HL-60 (cell line): ENCODE measurements around the gene ATP5F1E.
A peak's percentile ranks its signal among the peaks of the same experiment; 100 is the strongest.

Experiments
- DNase-seq, 2 experiments: peaks; one replicate each; pipeline ENCODE4 v3.0.0-alpha.2; 2010 to 2020; ENCODE audit warnings: low read depth in 1 of 2, low spot score in 1 of 2
- H3K27ac ChIP-seq: fragments of 250-450 bp; sonication (Bioruptor Pico); replicated peaks from 2 replicates; pipeline ENCODE4 v1.5.1; 2020; ENCODE audit warnings: mild to moderate bottlenecking, moderate library complexity
- H3K27me3 ChIP-seq: fragments of 250-450 bp; sonication (Bioruptor Pico); 2 replicates; pipeline ENCODE4 v1.5.1; 2021; ENCODE audit warnings: mild to moderate bottlenecking, moderate library complexity; ENCODE audit not compliant: insufficient read depth, poor library complexity, severe bottlenecking
- H3K4me3 ChIP-seq: replicated peaks from 2 replicates; pipeline ENCODE4 v1.5.1; 2011; ENCODE audit warnings: mild to moderate bottlenecking, control low read depth, low read length; ENCODE audit not compliant: insufficient read depth
- GABPA ChIP-seq: IDR thresholded peaks from 2 replicates; pipeline ENCODE4 v1.6.1; 2012; ENCODE audit warnings: low read depth
- POLR2AphosphoS5 ChIP-seq: IDR thresholded peaks from 2 replicates; pipeline ENCODE4 v1.6.1; 2012; ENCODE audit warnings: low read depth
- REST ChIP-seq: IDR thresholded peaks from 2 replicates; pipeline ENCODE4 v1.6.1; 2012; ENCODE audit warnings: low read depth; ENCODE audit not compliant: insufficient replicate concordance
- SPI1 ChIP-seq: IDR thresholded peaks from 2 replicates; pipeline ENCODE4 v1.6.1; 2012; ENCODE audit warnings: low read depth, mild to moderate bottlenecking, borderline replicate concordance
- TF ChIP-seq, protein P1 (sequence below): IDR thresholded peaks from one replicate; pipeline ENCODE4 v1.5.1; 2011; ENCODE audit warnings: low read length, control low read depth, inconsistent platforms; ENCODE audit not compliant: insufficient read depth

The ATP5F1E gene

DNA sequence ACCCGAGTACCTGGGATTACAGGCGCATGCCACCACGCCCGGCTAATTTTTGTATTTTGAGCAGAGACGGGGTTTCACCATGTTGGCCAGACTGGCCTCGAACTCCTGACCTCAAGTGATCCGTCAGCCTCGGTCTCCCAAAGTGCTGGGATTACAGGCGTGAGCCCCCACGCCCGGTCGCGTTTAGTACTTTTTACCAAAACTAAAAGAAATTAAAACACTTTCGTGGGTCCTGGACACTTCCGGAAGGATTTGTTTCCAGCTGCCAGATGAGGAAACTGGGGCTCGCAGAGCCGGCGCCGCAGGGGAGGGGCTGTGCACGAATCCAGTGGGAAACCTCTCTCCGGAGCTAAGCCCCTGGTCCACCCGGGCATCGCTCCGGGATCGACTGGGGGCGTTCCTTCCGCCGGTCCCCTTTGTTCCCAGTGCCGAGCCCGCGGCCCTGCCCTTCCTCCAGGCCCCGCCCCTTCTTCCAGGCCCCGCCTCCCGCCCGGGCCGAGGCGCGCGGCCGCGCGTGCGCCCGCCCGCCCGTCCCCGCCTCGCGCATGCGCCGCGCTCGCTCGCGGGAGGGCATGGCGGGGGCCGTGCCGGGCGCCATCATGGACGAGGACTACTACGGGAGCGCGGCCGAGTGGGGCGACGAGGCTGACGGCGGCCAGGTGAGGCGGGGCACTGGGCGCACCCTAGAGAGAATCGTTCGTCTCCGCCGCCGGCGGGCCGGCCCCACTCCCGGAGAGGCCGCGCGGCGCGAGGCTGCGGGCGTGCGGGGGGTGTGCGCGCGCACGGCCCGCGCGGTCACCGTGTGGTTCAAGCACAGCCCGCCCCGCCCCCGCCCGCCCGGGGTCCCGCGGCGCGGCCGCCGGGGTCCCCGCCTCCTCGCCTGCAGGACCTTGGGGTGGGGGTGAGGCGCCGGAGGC, 51.2 kb downstream of the ATP5F1E start, which contains the start of gene NELFCD:
NELFCD (plus strand) TSS at position 546 of the 917 bp plus-strand sequence; CDS start at position 600, 54 bp downstream.
- no peaks in the 10 kb centered on the region for H3K27me3 ChIP-seq
- DNase-seq = peak; percentile 73 to 81
- TF ChIP-seq GABPA (no peak), SPI1 (no peak), POLR2AphosphoS5 (peak; percentile 63; the same call in 1 of the 2 replicates), REST (no peak)
- TF ChIP-seq, protein P1, sequence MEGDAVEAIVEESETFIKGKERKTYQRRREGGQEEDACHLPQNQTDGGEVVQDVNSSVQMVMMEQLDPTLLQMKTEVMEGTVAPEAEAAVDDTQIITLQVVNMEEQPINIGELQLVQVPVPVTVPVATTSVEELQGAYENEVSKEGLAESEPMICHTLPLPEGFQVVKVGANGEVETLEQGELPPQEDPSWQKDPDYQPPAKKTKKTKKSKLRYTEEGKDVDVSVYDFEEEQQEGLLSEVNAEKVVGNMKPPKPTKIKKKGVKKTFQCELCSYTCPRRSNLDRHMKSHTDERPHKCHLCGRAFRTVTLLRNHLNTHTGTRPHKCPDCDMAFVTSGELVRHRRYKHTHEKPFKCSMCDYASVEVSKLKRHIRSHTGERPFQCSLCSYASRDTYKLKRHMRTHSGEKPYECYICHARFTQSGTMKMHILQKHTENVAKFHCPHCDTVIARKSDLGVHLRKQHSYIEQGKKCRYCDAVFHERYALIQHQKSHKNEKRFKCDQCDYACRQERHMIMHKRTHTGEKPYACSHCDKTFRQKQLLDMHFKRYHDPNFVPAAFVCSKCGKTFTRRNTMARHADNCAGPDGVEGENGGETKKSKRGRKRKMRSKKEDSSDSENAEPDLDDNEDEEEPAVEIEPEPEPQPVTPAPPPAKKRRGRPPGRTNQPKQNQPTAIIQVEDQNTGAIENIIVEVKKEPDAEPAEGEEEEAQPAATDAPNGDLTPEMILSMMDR = no peak
- H3K4me3 ChIP-seq = peak within 1 kb of the TSS; percentile 64
- peak within 1 kb of the TSS; percentile 74 for H3K27ac ChIP-seq

DNA sequence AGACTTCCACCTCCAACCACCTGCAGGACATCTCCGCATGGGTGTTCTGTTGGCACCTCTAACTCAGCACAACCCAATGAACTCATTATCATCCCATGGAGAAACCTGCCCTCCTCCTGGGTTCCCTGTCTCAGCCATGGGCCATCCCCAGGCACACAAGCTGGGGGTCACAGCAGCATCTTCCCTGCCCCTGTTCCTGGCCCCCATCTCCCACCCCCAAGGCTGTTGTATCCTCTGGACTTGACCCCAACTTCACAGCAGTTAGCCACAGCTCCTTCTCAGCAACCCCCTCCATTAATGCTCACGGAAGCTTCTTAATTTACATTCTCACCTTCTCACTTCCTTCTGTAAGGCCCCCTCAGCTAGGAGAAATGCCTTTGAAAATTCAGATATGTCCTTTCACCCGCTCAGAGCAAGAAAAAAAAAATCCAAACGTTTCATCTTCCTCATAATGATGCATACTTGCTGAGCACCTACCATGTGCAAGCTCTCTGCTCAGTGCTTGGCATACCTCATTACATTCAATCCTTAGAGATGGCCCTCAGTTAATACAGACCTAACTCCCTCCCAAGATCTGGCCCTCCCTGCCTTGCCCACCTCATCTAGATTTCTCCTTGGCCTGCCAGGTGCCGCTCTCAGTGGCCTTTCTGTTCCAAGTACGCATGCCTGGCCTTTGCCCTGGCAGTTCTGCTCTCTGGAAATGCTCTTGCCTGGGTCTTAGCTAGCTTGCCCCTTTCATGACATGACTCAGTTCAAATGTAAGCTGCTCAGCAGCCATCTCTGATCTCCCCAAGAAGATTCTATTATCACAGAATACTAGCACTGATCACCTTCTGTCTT, 53.6 kb downstream of the ATP5F1E start:
- Histone ChIP-seq H3K4me3 (no peak overlapping the region), H3K27ac (no peak overlapping the region), H3K27me3 (no peaks in the 10 kb centered on the region)
- DNase-seq = no peak
- TF ChIP-seq GABPA = no peak
- no peak for TF ChIP-seq SPI1
- TF ChIP-seq, protein P1 = no peak
- no peak for TF ChIP-seq REST
- TF ChIP-seq POLR2AphosphoS5 = no peak

DNA sequence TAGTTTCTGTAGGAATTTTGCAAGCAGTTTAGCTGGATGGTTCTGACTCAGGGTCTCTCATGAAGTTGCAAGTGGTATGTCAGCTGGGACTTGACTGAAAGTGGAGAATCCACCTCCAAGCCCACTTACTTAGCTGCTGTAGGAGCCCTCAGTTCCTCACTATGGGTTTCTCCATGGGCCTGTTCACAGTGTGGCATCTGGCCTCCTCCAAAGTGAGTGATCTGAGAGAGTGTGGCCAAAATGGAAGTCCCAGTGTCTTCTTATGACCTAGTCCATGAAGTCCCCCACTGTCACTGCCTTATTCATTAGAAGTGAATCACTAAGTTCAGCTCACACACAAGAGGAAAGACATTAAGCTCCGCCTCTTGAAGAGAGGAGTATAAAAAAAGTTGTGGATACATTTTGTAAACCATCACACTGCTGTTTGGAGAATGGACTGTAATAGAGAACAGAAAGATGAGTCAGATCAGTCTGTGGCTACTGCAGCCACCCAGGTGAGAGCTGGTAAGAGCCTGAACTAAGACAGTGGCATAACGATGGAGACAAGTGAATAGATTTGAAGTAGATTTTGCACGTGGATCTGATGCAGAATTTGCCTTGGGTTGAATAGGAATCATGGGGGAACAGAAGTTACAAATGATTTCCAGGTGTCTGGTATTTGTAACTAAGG, 55.9 kb downstream of the ATP5F1E start:
- TF ChIP-seq REST (no peak), POLR2AphosphoS5 (no peak), SPI1 (no peak), GABPA (no peak)
- TF ChIP-seq, protein P1 = no peak
- no peak for DNase-seq
- no peaks in the 10 kb centered on the region for H3K27me3 ChIP-seq
- H3K27ac ChIP-seq = no peak overlapping the region
- H3K4me3 ChIP-seq = no peak overlapping the region
